Panc1 (cell line): Measurements from ENCODE around the gene S100A6. TPM values are rescaled to one million over a fixed set of nuclear protein-coding genes. Genes with fewer than 3 reads are reported as not detected.
A peak's percentile ranks its signal among the peaks of the same experiment; 100 is the strongest.

ENCODE experiments used
- ATAC-seq: fragments of 200-7000 bp; cut with Tn5 transposase; 2 replicates; pipeline ENCODE4 v1.9.1; 2020; ENCODE audit warnings: mild to moderate bottlenecking, moderate library complexity
- BruUV-seq: library from RNA; stranded (reverse); fragments of 400-500 nt; replicated peaks from 2 replicates; lab custom pipeline; 2021; lab: Mats Ljungman, UMichigan
- CTCF ChIA-PET: fragments of 300-600 bp; sonication (Branson Sonifier 250); formaldehyde crosslinking; loops from one replicate; lab custom pipeline; 2022; ENCODE audit warnings: antibody characterized with exemption; lab: Charles Lee
- POLR2A ChIA-PET: fragments of 300-600 bp; sonication (Branson Sonifier 250); formaldehyde crosslinking; loops from one replicate; lab custom pipeline; 2022; ENCODE audit warnings: antibody characterized with exemption; lab: Charles Lee
- DNase-seq: peaks from one replicate; pipeline ENCODE4 v3.0.0-alpha.2; 2010; ENCODE audit warnings: low read depth, low spot score
- H3K27ac ChIP-seq: 2 replicates; pipeline ENCODE4 v1.5.1; 2011; ENCODE audit warnings: mild to moderate bottlenecking, low read length, inconsistent platforms
- H3K27me3 ChIP-seq: fragments of 200-500 bp; sonication (Bioruptor generic); 2 replicates; pipeline ENCODE4 v1.6.0; 2014; ENCODE audit warnings: low read length, inconsistent platforms; ENCODE audit not compliant: control insufficient read depth, insufficient read depth
- H3K36me3 ChIP-seq: fragments of 200-500 bp; sonication (Bioruptor generic); 2 replicates; pipeline ENCODE4 v1.5.1; 2014; ENCODE audit warnings: inconsistent platforms, mild to moderate bottlenecking, low read length, moderate library complexity; ENCODE audit not compliant: control insufficient read depth, insufficient read depth
- H3K4me1 ChIP-seq: 2 replicates; pipeline ENCODE4 v1.5.1; 2011; ENCODE audit warnings: inconsistent platforms, mild to moderate bottlenecking, low read length, moderate library complexity; ENCODE audit not compliant: control insufficient read depth, insufficient read depth
- H3K4me3 ChIP-seq, 2 experiments: 2 replicates each; pipeline ENCODE4 v1.5.1; 2011 to 2012; ENCODE audit warnings: low read depth in 2 of 2, low read length in 2 of 2, mild to moderate bottlenecking in 2 of 2, inconsistent platforms in 1 of 2, moderate library complexity in 1 of 2
- H3K9me3 ChIP-seq: fragments of 200-500 bp; sonication (Bioruptor generic); 2 replicates; pipeline ENCODE4 v1.5.1; 2014; ENCODE audit warnings: low read depth, mild to moderate bottlenecking, inconsistent platforms, low read length, moderate library complexity; ENCODE audit not compliant: control insufficient read depth, insufficient read depth
- CTCF ChIP-seq: fragments of 450-650 bp; IDR thresholded peaks from 2 replicates; pipeline ENCODE4 v1.5.1; 2017; ENCODE audit warnings: mild to moderate bottlenecking
- POLR2AphosphoS5 ChIP-seq: IDR thresholded peaks from 2 replicates; pipeline ENCODE4 v1.6.1; 2012; ENCODE audit warnings: mild to moderate bottlenecking, low read depth, low read length, moderate library complexity
- REST ChIP-seq, 2 experiments: IDR thresholded peaks; 2 replicates each; pipeline ENCODE4 v1.6.1; 2011 to 2012; ENCODE audit warnings: low read depth in 2 of 2, control low read depth in 1 of 2, low read length in 1 of 2, mild to moderate bottlenecking in 1 of 2, moderate library complexity in 1 of 2; ENCODE audit not compliant: insufficient read depth in 1 of 2
- SIN3A ChIP-seq: IDR thresholded peaks from 2 replicates; pipeline ENCODE4 v1.6.1; 2012; ENCODE audit warnings: low read depth, mild to moderate bottlenecking, low read length, moderate library complexity, borderline replicate concordance; ENCODE audit not compliant: insufficient read depth
- TCF7L2 ChIP-seq: IDR thresholded peaks from 2 replicates; pipeline ENCODE4 v1.6.1; 2011; ENCODE audit warnings: mild to moderate bottlenecking, low read depth, low read length, inconsistent platforms
- in situ Hi-C: cut with HindIII; loops from 2 replicates; pipeline ENCODE4 v1.10.0; 2016; ENCODE audit warnings: low sequenced_read_pairs, low pct_unique_long_range_greater_than_20kb
- intact Hi-C: fragments of 100-400 bp; cut with micrococcal nuclease; formaldehyde crosslinking; loops from one replicate; pipeline ENCODE4 v1.10.0; 2022; ENCODE audit not compliant: unreplicated experiment
- total RNA-seq: library from RNA; stranded (reverse); gene quantifications from one replicate; pipeline ENCODE4 v1.2.1, GENCODE V29; 2021; ENCODE audit not compliant: unreplicated experiment

The S100A6 gene
- total RNA-seq, 1 experiment from 2014 or later, result 1,986 TPM

- POLR2A ChIA-PET, result interaction anchor here (0.5 to 2.0 kb wide), 7 partner anchors 21 to 1585 kb away, joined by 3 to 9 read pairs (median 3); partner anchors contain the start of gene CHTOP
- H3K4me3 ChIP-seq, result no peak within 1 kb of the TSS
These were observed 30.0 kb upstream of the S100A6 start, which contains the start of gene S100A2 for GRCh38 chr1:153565529-153566374. TSS of gene S100A2 (minus strand) at chr1:153565844. CDS start at chr1:153563877, 1,967 bp downstream.

GRCh38 chr1:153563991-153564390 is 28.2 kb upstream of the S100A6 start:
- Histone ChIP-seq H3K4me1 (peaks cover 54% of the 10 kb centered on the region), H3K9me3 (no peaks in the 10 kb centered on the region), H3K27me3 (no peaks in the 10 kb centered on the region), H3K27ac (peak overlapping the region; percentile 86), H3K36me3 (no peaks in the 10 kb centered on the region), H3K4me3 (no peak overlapping the region)
- no TSS peak for BruUV-seq
- CTCF ChIA-PET, result interaction anchor here (0.6 kb wide), 1 partner anchor 413 kb away, joined by 4 read pairs; no protein-coding TSS in a partner anchor
- DNase-seq, result no peak
- TF ChIP-seq REST (IDR thresholded peaks at IDR 0.05; ENCODE audit: insufficient read depth in 1 of 2, low read depth in 2 of 2, low read length in 1 of 2) (no peak), TCF7L2 (no peak), CTCF (no peak), SIN3A (no peak), POLR2AphosphoS5 (no peak)
- no peak for ATAC-seq
- in situ Hi-C loops, result no loop called here
- intact Hi-C loops, result no loop called here
- POLR2A ChIA-PET, result interaction anchor here (0.7 kb wide), 1 partner anchor 29 kb away, joined by 3 read pairs; no protein-coding TSS in a partner anchor

More at GRCh38 chr1:153565529-153566374, 30.0 kb upstream of the S100A6 start, which contains the start of gene S100A2:
- CTCF ChIA-PET, result interaction anchor here (0.6 to 1.6 kb wide), 6 partner anchors 21 to 55 kb away, joined by 4 to 7 read pairs (median 6); partner anchors contain the start of gene S100A6
- intact Hi-C loops, result no loop called here
- Histone ChIP-seq H3K9me3 (no peaks in the 10 kb centered on the region), H3K27ac (peak within 1 kb of the TSS; percentile 100), H3K4me1 (peaks cover 56% of the 10 kb centered on the region), H3K27me3 (no peaks in the 10 kb centered on the region), H3K36me3 (no peaks in the 10 kb centered on the region)
- TF ChIP-seq TCF7L2 (no peak), POLR2AphosphoS5 (peak; percentile 26; the same call in 1 of the 2 replicates)
- ATAC-seq (peak; percentile 66), DNase-seq (peak; percentile 85)
- in situ Hi-C loops, result no loop called here
- BruUV-seq, result no TSS peak
